Stomach (tissue), 9 donors: ENCODE measurements around the gene GZMA. TPM values are rescaled to one million over a fixed set of nuclear protein-coding genes. Genes with fewer than 3 reads are reported as not detected.
"Not testable (repeated sequence)": the region's sequence is repeated elsewhere in the genome, so short reads cannot be mapped to it uniquely, and the experiment has no call there.

ENCODE experiments used
- DNase-seq, 2 donors: peaks; one replicate each; pipeline versions ENCODE4 v3.0.0 to v3.0.0-alpha.2; 2013 to 2019
- H3K27ac ChIP-seq, 5 donors: fragments of 200-600 bp in 4 of 5; sonication (generic) in 4 of 5; one replicate each; pipeline ENCODE4 v1.5.1; 2013 to 2019; ENCODE audit warnings: mild to moderate bottlenecking in 1 of 5, moderate library complexity in 1 of 5
- H3K27me3 ChIP-seq, 3 donors: fragments of 200-600 bp; sonication (generic); one replicate each; pipeline ENCODE4 v1.5.1; 2017 to 2019; ENCODE audit warnings: mixed run types in 1 of 3
- H3K36me3 ChIP-seq, 4 donors: fragments of 200-600 bp; sonication (generic); 1 replicate in 3 of 4; 2 replicates in 1 of 4; pipeline ENCODE4 v1.5.1; 2016 to 2019
- H3K4me1 ChIP-seq, 4 donors: fragments of 200-600 bp; sonication (generic); one replicate each; pipeline ENCODE4 v1.5.1; 2016 to 2019
- H3K4me3 ChIP-seq, 4 donors: fragments of 200-600 bp; sonication (generic) in 3 of 4; one replicate each; pipeline ENCODE4 v1.5.1; 2016 to 2019; ENCODE audit warnings: mild to moderate bottlenecking in 1 of 4
- H3K9me3 ChIP-seq, 4 donors: fragments of 200-600 bp; sonication (generic); one replicate each; pipeline ENCODE4 v1.5.1; 2016 to 2019
- CTCF ChIP-seq, 7 experiments: fragments of 450-650 bp in 4 of 7; fragments of 200-600 bp in 3 of 7; sonication (generic) in 3 of 7; IDR thresholded peaks; one replicate each; pipeline ENCODE4 v1.5.1; 2016 to 2019; ENCODE audit warnings: antibody characterized with exemption in 7 of 7, control low read depth in 2 of 7, mild to moderate bottlenecking in 1 of 7
- EP300 ChIP-seq: sonication (generic); formaldehyde crosslinking; IDR thresholded peaks from one replicate; pipeline ENCODE4 v1.6.1; 2017; ENCODE audit warnings: antibody characterized with exemption
- POLR2A ChIP-seq, 4 donors: fragments of 450-650 bp; IDR thresholded peaks; one replicate each; pipeline ENCODE4 v1.6.1; 2016; ENCODE audit warnings: antibody characterized with exemption in 4 of 4, control low read depth in 2 of 4, mild to moderate bottlenecking in 1 of 4, moderate library complexity in 1 of 4
- POLR2AphosphoS5 ChIP-seq, 3 donors: sonication (generic); formaldehyde crosslinking; IDR thresholded peaks; one replicate each; pipeline ENCODE4 v1.6.1; 2016; ENCODE audit warnings: antibody characterized with exemption in 3 of 3
- WGBS, 5 donors: extraction: QIAGEN DNeasy Blood & Tissue Kit in 3 of 5; methylation state at CpG; one replicate each; pipeline versions ENCODE4 v1.1.5 to v1.1.7; 2013 to 2018; 5-methylcytosine and 5-hydroxymethylcytosine counted together
- intact Hi-C: fragments of 100-400 bp; cut with DNase I; formaldehyde crosslinking; loops from one replicate; pipeline ENCODE4 v1.15.1; 2023; ENCODE audit warnings: low total_unique reads
- polyA plus RNA-seq, 3 donors: library from polyadenylated mRNA; stranded (reverse); fragments of 200-250 nt; gene quantifications; one replicate each; pipeline ENCODE4 v1.2.3, GENCODE V29; 2013
- total RNA-seq, 5 donors: library from RNA; depleted of rRNA; stranded (reverse); fragments of >200 nt; gene quantifications; one replicate each; pipeline versions ENCODE4 v1.1.0 to v1.2.3, GENCODE V29; 2014 to 2016
- donor health status: healthy with polysubstance abuse.
- donor health status: Bipolar disorder and iron deficiency.
- donor health status: healthy.

GZMA gene
- total and polyA plus RNA-seq, 8 donors = 1.8 to 9.9 (median 3.8) TPM; not detected in 2

- DNase-seq = peak in 1 of 2 donors; percentile 13
- H3K36me3 ChIP-seq = no peaks in the 10 kb centered on the region
- H3K27ac ChIP-seq = no peak overlapping the region
- no peak overlapping the region for H3K4me3 ChIP-seq
- peaks cover 0 to 5% (median 2%) of the 10 kb centered on the region in 4 donors for H3K9me3 ChIP-seq
- TF ChIP-seq POLR2A (IDR thresholded peaks at IDR 0.05) (no peak), POLR2AphosphoS5 (IDR thresholded peaks at IDR 0.05) (no peak), EP300 (no peak), CTCF (IDR thresholded peaks at IDR 0.05) (no peak)
- intact Hi-C loops = no loop called here
- no peaks in the 10 kb centered on the region for H3K27me3 ChIP-seq
- WGBS, 5 donors = 55 to 94% (median 78%) methylated on average over 3 of the region's 3 CpGs
- H3K4me1 ChIP-seq = no peaks in the 10 kb centered on the region
Observed at GRCh38 chr5:55096182-55096581, 6.3 kb upstream of the GZMA start.

- no peak overlapping the region for H3K4me3 ChIP-seq
- H3K36me3 ChIP-seq = no peaks in the 10 kb centered on the region
- no peaks in the 10 kb centered on the region for H3K27me3 ChIP-seq
- TF ChIP-seq POLR2AphosphoS5 (IDR thresholded peaks at IDR 0.05) = no peak
- TF ChIP-seq EP300 = no peak
- no peak for TF ChIP-seq POLR2A (IDR thresholded peaks at IDR 0.05)
- no peak for TF ChIP-seq CTCF (IDR thresholded peaks at IDR 0.05)
- DNase-seq = peak in 1 of 2 donors; percentile 54
- no peaks in the 10 kb centered on the region for H3K4me1 ChIP-seq
- intact Hi-C loops = no loop called here
- peaks cover 0 to 9% (median 2%) of the 10 kb centered on the region in 4 donors for H3K9me3 ChIP-seq
- no peak overlapping the region for H3K27ac ChIP-seq
- 47 to 56% (median 54%) methylated on average over 5 to 6 of the region's 6 CpGs for WGBS, 5 donors
Observed at GRCh38 chr5:55096861-55097260, 5.6 kb upstream of the GZMA start.

- intact Hi-C loops, H3K27ac ChIP-seq, DNase-seq, H3K4me1 ChIP-seq, H3K36me3 ChIP-seq, H3K9me3 ChIP-seq, H3K4me3 ChIP-seq, H3K27me3 ChIP-seq: not testable (repeated sequence)
Observed at GRCh38 chr5:55101148-55101547, 1.3 kb upstream of the GZMA start.

- H3K27ac ChIP-seq = peak overlapping the region in 1 of 5 donors; percentile 17
- 42 to 63% (median 51%) methylated on average over 5 of the region's 5 CpGs for WGBS, 5 donors
Observed at GRCh38 chr5:55101556-55102276, 730 bp upstream of the GZMA start.

More at GRCh38 chr5:55101556-55102276, 730 bp upstream of the GZMA start:
- Histone ChIP-seq H3K9me3 (peaks cover 0 to 9% (median 2%) of the 10 kb centered on the region in 4 donors), H3K4me1 (no peaks in the 10 kb centered on the region), H3K27me3 (no peaks in the 10 kb centered on the region), H3K36me3 (no peaks in the 10 kb centered on the region), H3K4me3 (no peak overlapping the region)
- TF ChIP-seq POLR2AphosphoS5 (IDR thresholded peaks at IDR 0.05) = no peak
- TF ChIP-seq EP300 = no peak
- TF ChIP-seq POLR2A (IDR thresholded peaks at IDR 0.05) = no peak
- no peak for TF ChIP-seq CTCF (IDR thresholded peaks at IDR 0.05)
- DNase-seq = peak in 1 of 2 donors; percentile 34
- intact Hi-C loops = no loop called here
